Measurements from ENCODE around the gene CDCA8. TPM values are rescaled to one million over a fixed set of nuclear protein-coding genes. Genes with fewer than 3 reads are reported as not detected.
A peak's percentile ranks its signal among the peaks of the same experiment; 100 is the strongest.

CDCA8 gene
- total RNA-seq, 1 donor from 2014 or later: 5.5 TPM

DNA sequence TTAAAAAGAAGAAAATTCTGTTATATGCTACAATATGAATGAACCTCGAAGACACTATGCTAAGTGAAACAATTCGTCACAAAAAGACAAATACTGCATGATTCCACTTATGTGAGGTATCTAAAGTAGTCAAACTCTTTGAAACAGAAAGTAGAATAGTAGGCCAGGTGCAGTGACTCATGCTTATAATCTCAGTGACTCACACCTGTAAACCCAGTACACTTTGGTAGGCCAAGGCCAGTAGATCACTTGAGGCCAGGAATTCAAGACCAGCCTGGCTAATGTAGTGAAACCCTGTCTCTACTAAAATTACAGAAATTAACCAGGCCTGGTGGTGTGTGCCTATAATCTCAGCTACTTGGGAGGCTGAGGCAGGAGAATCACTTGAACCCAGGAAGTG lies 46.9 kb downstream of the CDCA8 start:
- no peak overlapping the region for H3K27ac Mint-ChIP-seq (ENCODE audit: unreplicated experiment)

DNA sequence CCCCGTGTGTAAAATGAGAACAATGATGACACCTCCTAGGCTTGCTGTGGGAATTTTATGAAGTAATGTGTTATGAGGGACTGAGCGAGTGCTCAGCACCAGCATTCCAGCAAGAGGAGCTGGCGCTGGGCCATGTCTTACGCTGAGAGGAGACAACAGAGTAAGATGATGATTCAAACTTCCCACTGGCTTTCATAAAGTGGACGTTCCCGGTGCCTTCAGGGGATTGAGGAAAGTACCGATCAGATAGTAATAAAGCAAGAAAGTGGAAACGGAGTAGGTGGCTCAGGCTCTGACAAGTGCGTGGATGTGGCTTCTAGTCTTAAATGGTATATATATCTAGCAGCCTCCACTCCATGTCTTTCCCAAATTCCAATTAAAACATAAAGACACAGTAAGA lies 48.8 kb downstream of the CDCA8 start:
- Mint-ChIP-seq H3K4me3 (ENCODE audit: unreplicated experiment) (no peak overlapping the region), H3K4me1 (ENCODE audit: low read depth, unreplicated experiment) (peaks cover 6% of the 10 kb centered on the region), H3K9me3 (ENCODE audit: unreplicated experiment) (peaks cover 11% of the 10 kb centered on the region), H3K36me3 (ENCODE audit: low read depth, unreplicated experiment) (no peaks in the 10 kb centered on the region), H3K27me3 (ENCODE audit: low read depth, unreplicated experiment) (peaks cover 39% of the 10 kb centered on the region), H3K27ac (ENCODE audit: unreplicated experiment) (no peak overlapping the region)
- DNase-seq (ENCODE audit: low read depth): peak; percentile 6
- Histone ChIP-seq H3K9ac (ENCODE audit: low read length) (no peak overlapping the region), H3K4me1 (ENCODE audit: insufficient read depth, low read length) (no peaks in the 10 kb centered on the region), H2AFZ (ENCODE audit: low read depth, low read length) (no peak overlapping the region), H3K79me2 (ENCODE audit: insufficient read depth, low read length) (no peaks in the 10 kb centered on the region), H3K36me3 (ENCODE audit: insufficient read depth, low read length) (no peaks in the 10 kb centered on the region), H3K27ac (ENCODE audit: low read depth, low read length) (no peak overlapping the region), H3K27me3 (ENCODE audit: insufficient read depth, low read length) (peaks cover 4% of the 10 kb centered on the region), H4K20me1 (ENCODE audit: insufficient read depth, low read length) (no peaks in the 10 kb centered on the region), H3K4me2 (ENCODE audit: low read length) (no peak overlapping the region), H3K4me3 (ENCODE audit: insufficient read depth, low read depth, low read length) (no peak overlapping the region), H3K9me3 (ENCODE audit: insufficient read depth, low read depth, low read length) (no peaks in the 10 kb centered on the region)
- no peak for FAIRE-seq
- no peak for TF ChIP-seq CTCF (IDR thresholded peaks at IDR 0.05; ENCODE audit: insufficient read depth, low read depth, low read length)
- no peak for TF ChIP-seq EZH2 (IDR thresholded peaks at IDR 0.05; ENCODE audit: insufficient read depth, low read length)

More for the DNA sequence above, 46.9 kb downstream of the CDCA8 start:
- DNase-seq (ENCODE audit: low read depth) (no peak), FAIRE-seq (no peak)
- no peak overlapping the region for H3K9ac ChIP-seq (ENCODE audit: low read length)
- H3K4me2 ChIP-seq (ENCODE audit: low read length): no peak overlapping the region
- Mint-ChIP-seq H3K4me1 (ENCODE audit: low read depth, unreplicated experiment) (peaks cover 6% of the 10 kb centered on the region), H3K4me3 (ENCODE audit: unreplicated experiment) (no peak overlapping the region), H3K36me3 (ENCODE audit: low read depth, unreplicated experiment) (no peaks in the 10 kb centered on the region), H3K9me3 (ENCODE audit: unreplicated experiment) (peaks cover 11% of the 10 kb centered on the region), H3K27me3 (ENCODE audit: low read depth, unreplicated experiment) (peaks cover 51% of the 10 kb centered on the region)
- H3K4me1 ChIP-seq (ENCODE audit: insufficient read depth, low read length): no peaks in the 10 kb centered on the region
- no peak for TF ChIP-seq CTCF (IDR thresholded peaks at IDR 0.05; ENCODE audit: insufficient read depth, low read depth, low read length)
- no peak for TF ChIP-seq EZH2 (IDR thresholded peaks at IDR 0.05; ENCODE audit: insufficient read depth, low read length)
- no peak overlapping the region for H2AFZ ChIP-seq (ENCODE audit: low read depth, low read length)
- no peak overlapping the region for H3K4me3 ChIP-seq (ENCODE audit: insufficient read depth, low read depth, low read length)
- no peak overlapping the region for H3K27ac ChIP-seq (ENCODE audit: low read depth, low read length)
- H3K79me2 ChIP-seq (ENCODE audit: insufficient read depth, low read length): no peaks in the 10 kb centered on the region
- no peaks in the 10 kb centered on the region for H4K20me1 ChIP-seq (ENCODE audit: insufficient read depth, low read length)
- H3K27me3 ChIP-seq (ENCODE audit: insufficient read depth, low read length): peaks cover 8% of the 10 kb centered on the region
- no peaks in the 10 kb centered on the region for H3K36me3 ChIP-seq (ENCODE audit: insufficient read depth, low read length)
- no peaks in the 10 kb centered on the region for H3K9me3 ChIP-seq (ENCODE audit: insufficient read depth, low read depth, low read length)

GRCh38 chr1:37741662-37742061 lies 49.3 kb downstream of the CDCA8 start:
- H3K4me3 ChIP-seq (ENCODE audit: insufficient read depth, low read depth, low read length): no peak overlapping the region
- H3K4me1 ChIP-seq (ENCODE audit: insufficient read depth, low read length): no peaks in the 10 kb centered on the region
- TF ChIP-seq EZH2 (IDR thresholded peaks at IDR 0.05; ENCODE audit: insufficient read depth, low read length) (no peak), CTCF (IDR thresholded peaks at IDR 0.05; ENCODE audit: insufficient read depth, low read depth, low read length) (no peak)
- H3K4me2 ChIP-seq (ENCODE audit: low read length): no peak overlapping the region
- H3K27me3 Mint-ChIP-seq (ENCODE audit: low read depth, unreplicated experiment): peaks cover 39% of the 10 kb centered on the region
- no peak overlapping the region for H3K9ac ChIP-seq (ENCODE audit: low read length)
- peaks cover 12% of the 10 kb centered on the region for H3K9me3 Mint-ChIP-seq (ENCODE audit: unreplicated experiment)
- peaks cover 6% of the 10 kb centered on the region for H3K4me1 Mint-ChIP-seq (ENCODE audit: low read depth, unreplicated experiment)
- H3K27ac Mint-ChIP-seq (ENCODE audit: unreplicated experiment): no peak overlapping the region
- no peaks in the 10 kb centered on the region for H3K9me3 ChIP-seq (ENCODE audit: insufficient read depth, low read depth, low read length)
- H3K27me3 ChIP-seq (ENCODE audit: insufficient read depth, low read length): peaks cover 4% of the 10 kb centered on the region
- no peak overlapping the region for H2AFZ ChIP-seq (ENCODE audit: low read depth, low read length)
- no peak overlapping the region for H3K27ac ChIP-seq (ENCODE audit: low read depth, low read length)
- no peak for DNase-seq (ENCODE audit: low read depth)
- no peak for FAIRE-seq
- H3K79me2 ChIP-seq (ENCODE audit: insufficient read depth, low read length): no peaks in the 10 kb centered on the region
- H3K4me3 Mint-ChIP-seq (ENCODE audit: unreplicated experiment): no peak overlapping the region
- H4K20me1 ChIP-seq (ENCODE audit: insufficient read depth, low read length): no peaks in the 10 kb centered on the region
- H3K36me3 Mint-ChIP-seq (ENCODE audit: low read depth, unreplicated experiment): no peaks in the 10 kb centered on the region
- H3K36me3 ChIP-seq (ENCODE audit: insufficient read depth, low read length): no peaks in the 10 kb centered on the region

All from astrocyte (in vitro differentiated cells and primary cell).